Ecto neural progenitor cell (in vitro differentiated cells): Measurements from ENCODE around the gene TMEM247.
"Not testable (repeated sequence)": the region's sequence is repeated elsewhere in the genome, so short reads cannot be mapped to it uniquely, and the experiment has no call there.

Source experiments
- DNase-seq: peaks from one replicate; pipeline ENCODE4 v3.0.0-alpha.2; 2018; ENCODE audit warnings: low spot score

The TMEM247 gene

DNA sequence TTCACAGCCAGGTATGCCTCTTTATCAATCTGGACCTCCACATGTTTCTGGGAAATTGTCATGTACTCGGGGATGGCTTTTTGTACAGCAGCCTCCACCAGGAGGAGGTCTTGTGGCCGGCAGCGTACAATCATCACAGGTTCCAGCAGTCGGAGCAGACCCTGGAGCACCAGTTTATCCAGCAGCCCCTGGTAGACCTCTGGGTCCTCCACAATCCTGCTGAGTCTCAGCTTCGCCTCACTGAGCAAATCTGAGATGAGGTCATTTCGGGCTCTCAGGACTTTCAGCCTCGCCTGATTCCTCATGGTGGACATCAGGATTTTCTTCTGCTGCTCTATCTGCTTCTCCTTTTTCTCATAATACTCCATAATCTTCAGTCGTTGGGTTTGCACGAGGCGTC, 32.8 kb downstream of the TMEM247 start:
- no peak for DNase-seq

DNA sequence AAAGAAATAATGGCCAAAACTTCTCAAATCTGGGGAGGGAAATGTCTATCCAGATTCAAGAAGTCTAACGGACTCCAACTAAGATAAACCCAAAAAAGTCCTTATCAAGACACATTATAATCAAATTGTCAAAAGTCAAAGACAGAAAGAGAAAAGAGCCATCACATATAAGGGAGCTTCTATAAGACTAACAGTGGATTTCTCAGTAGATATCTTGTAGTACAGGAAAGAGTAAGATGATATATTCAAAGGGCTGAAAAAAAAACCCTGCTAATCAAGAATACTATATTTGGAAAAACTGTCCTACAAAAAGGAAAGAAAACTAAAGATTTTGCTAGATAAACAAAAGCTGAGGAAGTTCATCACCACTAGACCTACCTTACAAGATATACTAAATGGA, 35.4 kb downstream of the TMEM247 start:
- DNase-seq = no peak

DNA sequence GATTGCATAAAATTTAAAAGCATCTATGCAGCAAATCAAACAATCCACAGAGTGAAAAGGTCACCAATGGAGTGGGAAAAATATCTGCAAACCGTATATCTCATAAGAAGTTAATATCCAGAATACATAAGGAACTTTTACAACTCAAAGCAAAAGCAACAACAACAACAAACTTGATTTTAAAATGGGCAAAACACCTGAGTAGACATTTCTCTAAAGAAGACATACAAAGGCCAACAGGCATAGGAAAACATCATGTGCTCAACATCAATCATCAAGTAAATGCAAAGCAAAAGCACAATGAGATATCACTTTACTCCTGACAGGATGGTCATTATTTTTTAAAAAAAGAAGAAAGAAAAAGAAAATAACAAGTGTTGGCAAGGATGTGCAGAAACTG, 38.1 kb downstream of the TMEM247 start:
- DNase-seq = no peak

DNA sequence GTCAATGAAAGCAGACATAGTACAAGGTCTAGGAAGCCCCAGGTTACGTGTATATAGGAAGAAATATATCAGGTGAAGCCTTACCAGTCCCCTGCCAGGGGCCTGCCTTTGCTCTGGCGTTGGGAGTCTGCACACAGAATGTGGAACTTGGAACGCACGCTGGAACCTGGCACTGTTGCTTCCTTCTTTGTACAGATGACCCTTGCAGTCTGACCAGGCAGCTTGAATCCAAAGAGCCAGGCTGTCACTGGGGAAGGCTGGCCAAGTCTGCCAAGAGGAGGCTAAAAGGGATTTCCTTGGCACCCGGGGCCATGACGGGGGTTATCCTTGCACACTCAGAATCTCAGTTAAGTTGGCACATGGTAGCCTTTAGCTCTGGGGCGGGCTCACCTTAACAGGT, 39.5 kb downstream of the TMEM247 start:
- DNase-seq = no peak

DNA sequence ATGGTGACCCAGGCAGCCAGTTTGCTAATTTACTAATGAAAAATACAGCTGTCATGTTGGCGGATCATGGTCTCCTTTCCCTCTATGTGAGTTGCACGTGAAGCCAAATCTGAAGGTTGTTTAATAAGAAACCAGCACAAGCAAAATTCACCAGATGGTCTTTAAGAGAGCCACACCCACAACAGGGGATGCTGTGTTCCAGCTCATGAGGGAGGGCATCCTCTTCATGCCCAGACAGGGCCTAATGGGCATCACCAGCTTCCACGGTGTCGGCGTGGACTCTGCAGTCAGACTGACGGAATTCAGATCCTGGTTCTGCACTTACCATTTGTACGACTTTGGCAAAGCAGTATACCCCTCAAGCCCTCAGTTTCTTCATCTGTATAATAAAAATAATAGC, 39.9 kb downstream of the TMEM247 start:
- no peak for DNase-seq

DNA sequence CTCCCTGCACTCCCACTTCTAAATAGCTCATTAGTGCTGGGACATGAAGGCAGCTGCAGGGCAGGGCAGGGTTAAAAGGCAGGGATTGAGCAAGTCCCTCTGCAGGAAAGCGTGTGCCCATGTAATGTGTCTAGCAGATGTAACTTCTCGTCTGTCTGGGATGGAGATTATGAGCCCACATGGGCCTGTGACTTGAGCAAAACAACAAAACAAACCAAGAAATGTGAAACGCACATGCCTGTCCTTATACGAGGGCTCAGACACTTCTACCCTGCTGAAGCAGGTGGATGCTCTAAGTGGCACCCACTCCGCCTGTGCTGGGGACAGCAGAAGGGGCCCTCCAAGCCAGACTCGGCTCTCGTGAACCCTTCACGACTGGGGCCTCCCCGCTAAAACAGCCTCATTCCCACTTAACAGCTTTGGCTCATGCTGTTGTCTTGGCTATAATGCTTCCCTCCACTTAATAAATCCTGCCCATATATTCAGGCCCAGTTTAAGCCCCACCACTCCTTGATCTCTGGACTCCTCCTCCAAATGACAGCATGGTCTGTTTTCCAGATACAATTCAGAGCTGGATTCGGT, 40.9 kb downstream of the TMEM247 start:
- DNase-seq = no peak

DNA sequence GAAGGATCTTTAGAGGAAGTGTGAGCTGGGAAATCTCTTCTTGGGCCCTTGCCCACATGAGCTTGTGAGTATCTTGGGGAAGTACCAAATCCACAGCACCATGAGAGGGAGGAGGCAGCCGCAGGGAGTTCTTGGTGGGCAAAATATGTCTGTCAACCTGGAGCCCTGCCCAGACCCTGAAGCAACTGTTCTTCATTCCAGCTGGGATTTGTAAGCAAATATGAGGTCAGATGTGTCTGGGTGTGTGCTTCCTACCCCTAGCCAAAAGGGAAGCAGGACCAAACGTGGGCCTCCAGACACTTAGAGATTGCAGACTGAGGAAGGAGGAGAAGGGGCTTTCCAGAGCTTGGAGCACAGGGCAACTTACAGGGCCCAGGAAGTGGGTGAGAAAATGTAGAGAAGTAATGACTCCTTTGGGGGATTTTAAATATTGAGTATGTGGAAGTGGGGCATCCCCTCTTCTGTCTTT, 41.9 kb downstream of the TMEM247 start:
- no peak for DNase-seq

DNA sequence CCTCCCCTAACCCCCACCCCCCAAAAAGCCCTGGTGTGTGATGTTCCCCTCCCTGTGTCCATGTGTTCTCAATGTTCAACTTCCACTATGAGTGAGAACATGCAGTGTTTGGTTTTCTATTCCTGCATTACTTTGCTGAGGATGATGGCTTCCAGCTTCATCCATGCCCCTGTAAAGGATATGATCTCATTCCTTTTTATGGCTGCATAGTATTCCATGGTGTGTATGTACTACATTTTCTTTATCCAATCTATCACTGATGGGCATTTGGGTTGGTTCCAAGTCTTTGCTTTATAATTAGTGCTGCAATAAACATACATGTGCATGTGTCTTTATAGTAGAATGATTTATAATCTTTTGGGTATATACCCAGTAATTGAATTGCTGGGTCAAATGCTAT, 43.0 kb downstream of the TMEM247 start:
- DNase-seq = not testable (repeated sequence)

DNA sequence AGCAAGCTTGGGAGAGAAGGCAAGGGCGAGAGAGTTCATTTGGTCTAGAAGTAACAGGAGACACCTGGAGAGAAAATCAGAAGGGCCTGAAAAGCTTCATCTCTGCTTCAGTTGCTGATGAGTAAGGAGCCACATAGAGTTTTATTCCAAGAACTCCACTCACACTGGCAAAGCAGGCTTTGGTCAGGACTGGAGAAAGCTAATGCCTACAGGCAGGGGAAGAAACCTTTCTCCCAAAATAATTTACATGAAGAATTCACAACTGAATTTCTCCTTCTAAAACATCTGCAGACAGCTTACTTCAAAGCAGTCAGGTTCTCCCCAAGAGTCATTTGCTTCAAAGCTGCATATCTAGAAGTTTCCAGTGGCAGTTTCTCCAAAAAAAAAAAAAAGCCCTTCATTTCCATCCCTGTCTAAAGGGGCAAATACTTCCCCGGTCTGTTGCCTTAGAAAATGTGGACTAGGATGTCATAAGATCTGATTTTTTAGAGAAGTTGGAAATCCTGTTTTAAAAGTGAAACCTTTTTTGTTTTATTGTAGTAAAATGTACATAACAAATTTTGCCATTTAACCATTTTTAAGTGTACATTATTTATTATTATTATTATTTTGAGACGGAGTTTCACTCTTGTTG, 46.3 kb downstream of the TMEM247 start:
- no peak for DNase-seq

DNA sequence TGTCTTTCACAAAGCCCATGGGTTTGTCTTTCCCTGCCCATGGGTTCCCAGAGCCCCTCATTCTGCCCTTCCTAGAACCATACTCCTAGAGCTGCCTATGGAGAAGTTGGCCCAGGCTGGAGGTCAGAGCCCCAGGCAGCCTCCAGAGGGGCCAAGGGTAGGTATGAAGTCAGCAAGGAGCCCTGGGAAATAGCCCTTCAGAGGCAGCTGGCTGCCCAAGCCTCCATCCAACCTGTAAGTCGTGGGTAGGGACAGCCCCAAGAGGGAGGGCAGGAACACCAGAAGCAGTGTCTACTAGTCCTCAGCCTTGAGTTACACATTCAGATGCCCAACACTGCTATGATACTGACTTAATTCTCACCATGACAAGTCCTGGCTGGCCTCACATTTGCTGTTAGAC, 49.5 kb downstream of the TMEM247 start:
- DNase-seq = no peak

DNA sequence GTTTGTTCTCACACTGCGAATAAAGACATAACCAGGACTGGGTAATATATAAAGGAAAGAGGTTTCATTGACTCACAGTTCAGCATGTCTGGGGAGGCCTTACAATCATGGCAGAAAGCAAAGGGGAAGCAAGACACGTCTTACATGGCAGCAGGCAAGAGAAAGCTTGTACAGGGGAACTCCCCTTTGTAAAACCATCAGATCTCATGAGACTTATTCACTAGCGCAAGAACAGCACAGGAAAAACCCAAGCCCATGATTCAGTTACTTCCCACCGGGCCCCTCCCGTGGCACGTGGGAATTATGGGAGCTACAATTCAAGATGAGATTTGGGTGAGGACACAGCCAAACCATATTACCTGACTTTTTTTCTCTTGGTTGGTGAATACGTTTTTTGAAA, 51.3 kb downstream of the TMEM247 start:
- no peak for DNase-seq

DNA sequence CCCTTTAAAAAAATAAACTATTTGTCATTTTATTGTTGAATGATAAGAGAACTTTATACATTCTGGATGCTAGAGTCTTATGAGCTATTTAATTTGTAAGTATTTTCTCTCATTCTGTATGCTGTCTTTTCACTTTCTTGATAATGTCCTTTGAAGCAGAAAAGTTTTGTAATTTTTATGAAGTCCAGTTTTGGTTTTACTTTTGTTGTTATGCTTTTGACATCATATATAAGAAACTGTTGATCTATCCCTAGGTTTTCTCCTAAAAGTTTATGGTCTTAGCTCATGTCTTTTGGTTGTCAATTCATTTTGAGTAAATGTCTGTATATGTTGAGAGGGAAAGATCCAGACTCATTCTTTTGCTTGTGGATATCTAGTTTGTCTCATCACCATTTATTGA, 52.5 kb downstream of the TMEM247 start:
- DNase-seq = no peak
